A549 (cell line): ENCODE data around the gene CMPK1. TPM values are rescaled to one million over a fixed set of nuclear protein-coding genes. Genes with fewer than 3 reads are reported as not detected.

Experiments
- ATAC-seq, 2 experiments: fragments of 200-7000 bp in 1 of 2; fragments of >200 bp in 1 of 2; cut with Nextera tagmentation in 1 of 2; cut with Tn5 transposase in 1 of 2; 3 replicates each; pipeline versions ENCODE4 v1.8.0 to v1.9.1; 2018 to 2020; ENCODE audit warnings: mild to moderate bottlenecking in 1 of 2, moderate library complexity in 1 of 2
- CTCF ChIA-PET: fragments of 300-600 bp; sonication (Branson Sonifier 250); formaldehyde crosslinking; extraction: SDS; loops from one replicate; lab custom pipeline; 2021; ENCODE audit warnings: antibody characterized with exemption, inconsistent platforms; lab: Yijun Ruan, JAX
- POLR2A ChIA-PET: fragments of 350-600 bp; formaldehyde crosslinking; extraction: SDS; loops from one replicate; lab custom pipeline; 2021; ENCODE audit warnings: antibody characterized with exemption, inconsistent platforms; lab: Yijun Ruan, JAX
- DNase-seq, 2 experiments: peaks; one replicate each; pipeline versions ENCODE4 v3.0.0 to v3.0.0-alpha.2; 2011 to 2016; ENCODE audit warnings: low read depth in 1 of 2, low spot score in 1 of 2
- FAIRE-seq: peaks from 2 replicates; lab custom pipeline; 2011; peaks lifted over from hg19 to GRCh38; lab: Jason Lieb, UNC
- H3K27ac ChIP-seq, 2 experiments: fragments of >200 bp; sonication (Bioruptor Twin); formaldehyde crosslinking; 3 replicates each; pipeline ENCODE4 v1.5.1; 2016 to 2017
- H3K4me1 ChIP-seq: fragments of >200 bp; sonication (Bioruptor Twin); formaldehyde crosslinking; 3 replicates; pipeline ENCODE4 v1.6.1; 2016
- H3K4me2 ChIP-seq: fragments of >200 bp; sonication (Bioruptor Twin); formaldehyde crosslinking; 3 replicates; pipeline ENCODE4 v1.6.1; 2016
- H3K4me3 ChIP-seq: fragments of >200 bp; sonication (Bioruptor Twin); formaldehyde crosslinking; 3 replicates; pipeline ENCODE4 v1.5.1; 2016
- H3K9me3 ChIP-seq: fragments of >200 bp; sonication (Bioruptor Twin); formaldehyde crosslinking; 3 replicates; pipeline ENCODE4 v1.6.1; 2016
- ATOH8 ChIP-seq: fragments of 250-450 bp; sonication (Bioruptor Pico); IDR thresholded peaks from 2 replicates; pipeline ENCODE4 v1.5.0; 2020; ENCODE audit warnings: low read depth, mild to moderate bottlenecking, moderate library complexity
- CBX8 ChIP-seq: fragments of 200-600 bp; sonication (generic); IDR thresholded peaks from 2 replicates; pipeline ENCODE4 v1.6.1; 2016
- CHD4 ChIP-seq: fragments of 200-600 bp; sonication (generic); IDR thresholded peaks from 2 replicates; pipeline ENCODE4 v1.6.1; 2016; ENCODE audit warnings: antibody characterized with exemption, mild to moderate bottlenecking, borderline replicate concordance
- CTCF ChIP-seq: fragments of >200 bp; sonication (Bioruptor Twin); formaldehyde crosslinking; IDR thresholded peaks from 3 replicates; pipeline ENCODE4 v1.5.1; 2016
- EHF ChIP-seq: fragments of 250-450 bp; sonication (Bioruptor Pico); IDR thresholded peaks from 2 replicates; pipeline ENCODE4 v1.5.0; 2020; ENCODE audit warnings: mild to moderate bottlenecking
- GATA3 ChIP-seq: IDR thresholded peaks from 2 replicates; pipeline ENCODE4 v1.6.1; 2012; ENCODE audit warnings: borderline replicate concordance
- HEYL ChIP-seq: fragments of 250-450 bp; sonication (Bioruptor Pico); IDR thresholded peaks from 2 replicates; pipeline ENCODE4 v1.8.0; 2021; ENCODE audit warnings: mild to moderate bottlenecking, moderate library complexity
- HOXA7 ChIP-seq: fragments of 250-450 bp; sonication (Bioruptor Pico); IDR thresholded peaks from 2 replicates; pipeline ENCODE4 v1.5.0; 2020; ENCODE audit warnings: mild to moderate bottlenecking, moderate library complexity
- HOXB13 ChIP-seq: fragments of 250-450 bp; sonication (Bioruptor Pico); IDR thresholded peaks from 2 replicates; pipeline ENCODE4 v1.5.0; 2020; ENCODE audit warnings: low read depth, mild to moderate bottlenecking, moderate library complexity
- JUN ChIP-seq, 2 experiments: fragments of >200 bp; sonication (Bioruptor Twin); formaldehyde crosslinking; IDR thresholded peaks; 2 replicates in 1 of 2; 3 replicates in 1 of 2; pipeline ENCODE4 v1.6.1; 2016 to 2017
- KDM1A ChIP-seq: fragments of 200-600 bp; sonication (generic); IDR thresholded peaks from 2 replicates; pipeline ENCODE4 v1.6.1; 2016; ENCODE audit warnings: low read depth, mild to moderate bottlenecking
- MAZ ChIP-seq: fragments of 150-350 bp; IDR thresholded peaks from 2 replicates; pipeline ENCODE4 v1.6.1; 2014; ENCODE audit warnings: antibody characterized with exemption, low read depth, low read length, borderline replicate concordance
- NPAS2 ChIP-seq: fragments of 250-450 bp; sonication (Bioruptor Pico); IDR thresholded peaks from 2 replicates; pipeline ENCODE4 v1.8.0; 2022; ENCODE audit warnings: mild to moderate bottlenecking, moderate library complexity, borderline replicate concordance
- RNF2 ChIP-seq: fragments of 200-600 bp; sonication (generic); IDR thresholded peaks from 2 replicates; pipeline ENCODE4 v1.6.1; 2016; ENCODE audit warnings: low read depth, mild to moderate bottlenecking, antibody characterized with exemption, moderate library complexity, borderline replicate concordance
- TFCP2L1 ChIP-seq: fragments of 250-450 bp; sonication (Bioruptor Pico); IDR thresholded peaks from 2 replicates; pipeline ENCODE4 v1.5.0; 2021; ENCODE audit warnings: mild to moderate bottlenecking
- ZSCAN20 ChIP-seq: fragments of 250-450 bp; sonication (Bioruptor Pico); IDR thresholded peaks from 2 replicates; pipeline ENCODE4 v1.8.0; 2022; ENCODE audit warnings: mild to moderate bottlenecking, moderate library complexity
- WGBS: methylation state at CpG from one replicate; pipeline ENCODE4 v1.1.6; 2017; ENCODE audit errors: missing lambda C conversion rate; 5-methylcytosine and 5-hydroxymethylcytosine counted together
- polyA plus RNA-seq, 4 experiments: library from polyadenylated mRNA; depleted of rRNA in 3 of 4; stranded (reverse); fragments of >200 nt; fragmentation: RNase III in 1 of 4; extraction: RNeasy Plus Mini Kit Qiagen cat#74134 plus additional on column Dnase treatment in 1 of 4; gene quantifications; 2 replicates in 3 of 4; 3 replicates in 1 of 4; pipeline ENCODE4 v1.2.3, GENCODE V29; 2011 to 2017
- TF ChIP-seq, protein P1 (sequence below): IDR thresholded peaks from 2 replicates; pipeline ENCODE4 v1.6.1; 2012
- TF ChIP-seq, protein P2 (sequence below): fragments of >200 bp; sonication (Bioruptor Twin); formaldehyde crosslinking; IDR thresholded peaks from 3 replicates; pipeline ENCODE4 v1.6.1; 2016

Gene CMPK1
- polyA plus RNA-seq, 2 of the 4 experiments (the other 2 are of a cell fraction), result 89.3 to 103 TPM

GRCh38 chr1:47407481-47407880, 73.9 kb downstream of the CMPK1 start (continued):
- TF ChIP-seq, protein P1, sequence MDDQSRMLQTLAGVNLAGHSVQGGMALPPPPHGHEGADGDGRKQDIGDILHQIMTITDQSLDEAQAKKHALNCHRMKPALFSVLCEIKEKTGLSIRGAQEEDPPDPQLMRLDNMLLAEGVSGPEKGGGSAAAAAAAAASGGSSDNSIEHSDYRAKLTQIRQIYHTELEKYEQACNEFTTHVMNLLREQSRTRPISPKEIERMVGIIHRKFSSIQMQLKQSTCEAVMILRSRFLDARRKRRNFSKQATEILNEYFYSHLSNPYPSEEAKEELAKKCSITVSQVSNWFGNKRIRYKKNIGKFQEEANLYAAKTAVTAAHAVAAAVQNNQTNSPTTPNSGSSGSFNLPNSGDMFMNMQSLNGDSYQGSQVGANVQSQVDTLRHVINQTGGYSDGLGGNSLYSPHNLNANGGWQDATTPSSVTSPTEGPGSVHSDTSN, result no peak
- no peak for TF ChIP-seq TFCP2L1 (CRISPR knock-in tag)
- TF ChIP-seq CTCF, result no peak

GRCh38 chr1:47409311-47410067, 75.9 kb downstream of the CMPK1 start:
- FAIRE-seq (no peak), ATAC-seq (no peak)

DNA sequence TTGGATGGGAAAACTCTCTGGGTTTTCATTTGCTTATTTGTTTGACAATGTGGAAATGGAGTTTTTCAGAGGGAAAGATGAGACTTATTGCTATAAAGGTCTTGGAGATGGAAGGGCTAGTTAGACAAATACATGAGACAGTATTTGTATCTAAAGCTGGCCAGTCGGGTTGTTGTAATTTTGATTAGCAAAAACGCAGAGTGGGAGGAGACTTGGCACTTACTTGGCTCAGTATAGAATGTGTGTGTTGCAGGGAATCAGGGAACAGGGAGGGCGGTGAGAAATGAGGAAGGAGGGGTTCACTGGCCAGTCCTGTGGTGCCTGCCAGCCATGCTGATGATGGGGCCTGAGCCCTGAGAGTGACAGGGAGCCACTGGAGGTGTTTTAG, 76.5 kb downstream of the CMPK1 start:
- TF ChIP-seq ZSCAN20 (CRISPR knock-in tag), result no peak
- TF ChIP-seq ATOH8, result no peak
- no peak for TF ChIP-seq MAZ
- no peak for TF ChIP-seq RNF2
- TF ChIP-seq EHF (CRISPR knock-in tag), result no peak
- TF ChIP-seq HEYL, result no peak
- no peak for TF ChIP-seq CHD4
- TF ChIP-seq HOXB13 (CRISPR knock-in tag), result no peak
- TF ChIP-seq CBX8, result no peak
- no peak for TF ChIP-seq NPAS2
- TF ChIP-seq HOXA7, result no peak
- TF ChIP-seq, protein P2, sequence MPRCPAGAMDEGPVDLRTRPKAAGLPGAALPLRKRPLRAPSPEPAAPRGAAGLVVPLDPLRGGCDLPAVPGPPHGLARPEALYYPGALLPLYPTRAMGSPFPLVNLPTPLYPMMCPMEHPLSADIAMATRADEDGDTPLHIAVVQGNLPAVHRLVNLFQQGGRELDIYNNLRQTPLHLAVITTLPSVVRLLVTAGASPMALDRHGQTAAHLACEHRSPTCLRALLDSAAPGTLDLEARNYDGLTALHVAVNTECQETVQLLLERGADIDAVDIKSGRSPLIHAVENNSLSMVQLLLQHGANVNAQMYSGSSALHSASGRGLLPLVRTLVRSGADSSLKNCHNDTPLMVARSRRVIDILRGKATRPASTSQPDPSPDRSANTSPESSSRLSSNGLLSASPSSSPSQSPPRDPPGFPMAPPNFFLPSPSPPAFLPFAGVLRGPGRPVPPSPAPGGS, result no peak
- TF ChIP-seq JUN (IDR thresholded peaks at IDR 0.05), result no peak
- TF ChIP-seq GATA3, result no peak
- ATAC-seq (no peak), DNase-seq (no peak), FAIRE-seq (no peak)
- CTCF ChIA-PET, result interaction anchor here (0.6 kb wide), 1 partner anchor 121 kb away, joined by 3 read pairs; no protein-coding TSS in a partner anchor
- H3K27ac ChIP-seq, result no peak overlapping the region
- no peak overlapping the region for H3K4me3 ChIP-seq
- H3K9me3 ChIP-seq, result no peaks in the 10 kb centered on the region
- H3K4me2 ChIP-seq, result no peak overlapping the region
- H3K4me1 ChIP-seq, result no peaks in the 10 kb centered on the region
- 52% methylated on average over 3 of the region's 3 CpGs for WGBS
- POLR2A ChIA-PET, result no interaction called here

More at GRCh38 chr1:47409311-47410067, 75.9 kb downstream of the CMPK1 start:
- POLR2A ChIA-PET, result no interaction called here
- TF ChIP-seq ZSCAN20 (CRISPR knock-in tag) (no peak), KDM1A (no peak)
- TF ChIP-seq, all 56 proteins: peak for 0
- WGBS, result 88% methylated on average over 10 of the region's 12 CpGs
- DNase-seq, result no peak
- H3K4me2 ChIP-seq, result no peak overlapping the region
- no peak overlapping the region for H3K4me3 ChIP-seq
- H3K27ac ChIP-seq, result no peak overlapping the region
- CTCF ChIA-PET, result interaction anchor here (2.4 kb wide), 1 partner anchor 15 kb away, joined by 8 read pairs; no protein-coding TSS in a partner anchor
- H3K9me3 ChIP-seq, result no peaks in the 10 kb centered on the region
- no peaks in the 10 kb centered on the region for H3K4me1 ChIP-seq
